ENCODE measurements around the gene SUCLA2.

SUCLA2 gene

DNA sequence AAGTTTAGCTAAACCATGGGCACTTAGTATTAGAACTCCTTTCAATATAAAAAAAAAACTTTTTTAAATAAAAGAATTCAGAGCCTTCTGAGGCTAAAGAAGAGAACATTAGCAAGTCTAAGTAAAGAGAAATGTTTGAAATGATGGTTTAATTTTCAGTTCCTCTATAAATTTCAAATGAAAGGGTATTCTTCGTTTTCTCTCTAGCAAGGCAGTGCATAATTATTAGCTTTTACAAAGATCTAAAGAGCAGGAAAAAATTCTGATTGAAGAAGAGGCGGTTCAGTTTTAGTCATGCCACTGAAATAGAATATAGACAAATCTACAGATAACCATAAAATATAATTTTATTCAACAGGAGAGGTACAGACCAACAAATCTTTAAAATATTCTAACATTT, 18.0 kb downstream of the SUCLA2 start:
- no peaks in the 10 kb centered on the region for H3K9me2 ChIP-seq (replicated peaks; ENCODE audit: insufficient read depth, low read length)
- no peak overlapping the region for H3K9ac ChIP-seq (ENCODE audit: low read length)
- peaks cover 33% of the 10 kb centered on the region for H3K36me3 ChIP-seq (ENCODE audit: low read length)
- no peaks in the 10 kb centered on the region for H3K79me2 ChIP-seq (ENCODE audit: insufficient read depth, low read length)
- no peak for TF ChIP-seq EZH2phosphoT487 (conservative IDR thresholded peaks at IDR 0.05; ENCODE audit: low read length)
- TF ChIP-seq, protein P1, sequence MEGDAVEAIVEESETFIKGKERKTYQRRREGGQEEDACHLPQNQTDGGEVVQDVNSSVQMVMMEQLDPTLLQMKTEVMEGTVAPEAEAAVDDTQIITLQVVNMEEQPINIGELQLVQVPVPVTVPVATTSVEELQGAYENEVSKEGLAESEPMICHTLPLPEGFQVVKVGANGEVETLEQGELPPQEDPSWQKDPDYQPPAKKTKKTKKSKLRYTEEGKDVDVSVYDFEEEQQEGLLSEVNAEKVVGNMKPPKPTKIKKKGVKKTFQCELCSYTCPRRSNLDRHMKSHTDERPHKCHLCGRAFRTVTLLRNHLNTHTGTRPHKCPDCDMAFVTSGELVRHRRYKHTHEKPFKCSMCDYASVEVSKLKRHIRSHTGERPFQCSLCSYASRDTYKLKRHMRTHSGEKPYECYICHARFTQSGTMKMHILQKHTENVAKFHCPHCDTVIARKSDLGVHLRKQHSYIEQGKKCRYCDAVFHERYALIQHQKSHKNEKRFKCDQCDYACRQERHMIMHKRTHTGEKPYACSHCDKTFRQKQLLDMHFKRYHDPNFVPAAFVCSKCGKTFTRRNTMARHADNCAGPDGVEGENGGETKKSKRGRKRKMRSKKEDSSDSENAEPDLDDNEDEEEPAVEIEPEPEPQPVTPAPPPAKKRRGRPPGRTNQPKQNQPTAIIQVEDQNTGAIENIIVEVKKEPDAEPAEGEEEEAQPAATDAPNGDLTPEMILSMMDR (IDR thresholded peaks at IDR 0.05; ENCODE audit: insufficient read depth, low read length, poor library complexity, severe bottlenecking), result no peak
- no peak overlapping the region for H3K27ac ChIP-seq (ENCODE audit: low read depth, low read length)
- no peaks in the 10 kb centered on the region for H3K9me3 ChIP-seq (ENCODE audit: insufficient read depth, low read length)
- no peaks in the 10 kb centered on the region for H3K27me3 ChIP-seq (ENCODE audit: low read length)
- no peak overlapping the region for H3K4me3 ChIP-seq (ENCODE audit: insufficient read depth, low read length, poor library complexity, severe bottlenecking)
- no peaks in the 10 kb centered on the region for H4K20me1 ChIP-seq (ENCODE audit: low read depth, low read length)
- no peak overlapping the region for H3K4me2 ChIP-seq (ENCODE audit: low read depth, low read length, poor library complexity, severe bottlenecking)
- H3F3A ChIP-seq (ENCODE audit: insufficient read depth), result peaks cover 3% of the 10 kb centered on the region; the same call in 1 of the 2 replicates
- H2AFZ ChIP-seq (ENCODE audit: low read depth, low read length, severe bottlenecking), result no peak overlapping the region

DNA sequence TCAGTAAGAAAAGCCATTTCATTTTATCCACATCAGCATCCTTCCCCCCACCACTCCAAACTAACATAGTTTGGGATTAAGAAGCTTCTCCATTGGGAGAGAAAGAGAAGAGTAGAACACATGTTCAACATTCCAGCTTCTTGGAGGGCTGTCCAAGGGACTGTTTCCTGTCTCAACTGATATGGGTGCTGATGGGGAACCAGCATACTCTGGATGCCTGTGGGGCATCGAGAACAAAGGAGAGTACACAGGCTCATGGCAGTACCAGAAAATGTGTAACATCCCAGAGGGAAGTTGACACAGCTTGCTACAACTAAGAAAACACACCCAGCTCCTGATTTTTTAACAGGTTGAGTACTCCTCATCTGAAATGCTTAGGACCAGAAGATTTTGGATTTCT, 24.7 kb downstream of the SUCLA2 start:
- TF ChIP-seq EZH2phosphoT487 (conservative IDR thresholded peaks at IDR 0.05; ENCODE audit: low read length), result no peak
- TF ChIP-seq, protein P1 (IDR thresholded peaks at IDR 0.05; ENCODE audit: insufficient read depth, low read length, poor library complexity, severe bottlenecking), result no peak
- Histone ChIP-seq H3K27ac (ENCODE audit: low read depth, low read length) (no peak overlapping the region), H3K36me3 (ENCODE audit: low read length) (peaks cover 33% of the 10 kb centered on the region), H3K79me2 (ENCODE audit: insufficient read depth, low read length) (peaks cover 14% of the 10 kb centered on the region; the same call in 1 of the 2 replicates), H3K9ac (ENCODE audit: low read length) (no peak overlapping the region), H3K4me2 (ENCODE audit: low read depth, low read length, poor library complexity, severe bottlenecking) (no peak overlapping the region), H2AFZ (ENCODE audit: low read depth, low read length, severe bottlenecking) (no peak overlapping the region), H3K4me3 (ENCODE audit: insufficient read depth, low read length, poor library complexity, severe bottlenecking) (no peak overlapping the region), H3K9me3 (ENCODE audit: insufficient read depth, low read length) (peaks cover 6% of the 10 kb centered on the region; the same call in 1 of the 2 replicates), H4K20me1 (ENCODE audit: low read depth, low read length) (no peaks in the 10 kb centered on the region), H3F3A (ENCODE audit: insufficient read depth) (no peaks in the 10 kb centered on the region), H3K27me3 (ENCODE audit: low read length) (no peaks in the 10 kb centered on the region), H3K9me2 (replicated peaks; ENCODE audit: insufficient read depth, low read length) (no peaks in the 10 kb centered on the region)

DNA sequence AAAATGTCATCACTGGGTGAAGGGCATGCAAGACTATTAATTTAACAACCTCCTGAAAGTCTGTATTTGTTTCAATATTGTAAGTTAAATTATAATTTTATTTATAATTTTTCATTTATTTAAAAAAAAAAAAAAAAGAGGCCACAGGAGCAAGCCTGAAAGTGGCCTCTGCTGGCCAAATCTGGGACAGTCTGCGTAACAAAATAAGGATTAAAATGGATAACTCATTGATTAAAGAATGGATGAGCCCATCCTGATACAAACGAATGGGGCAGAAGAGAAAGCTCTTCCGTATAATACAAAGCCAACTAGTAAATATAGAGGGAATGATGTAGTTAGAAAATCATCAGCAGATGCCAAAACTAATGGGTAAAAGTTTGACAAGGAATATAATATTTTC, 36.2 kb downstream of the SUCLA2 start:
- Histone ChIP-seq H3K9me2 (replicated peaks; ENCODE audit: insufficient read depth, low read length) (no peaks in the 10 kb centered on the region), H3K4me2 (ENCODE audit: low read depth, low read length, poor library complexity, severe bottlenecking) (no peak overlapping the region), H3F3A (ENCODE audit: insufficient read depth) (no peaks in the 10 kb centered on the region), H4K20me1 (ENCODE audit: low read depth, low read length) (no peaks in the 10 kb centered on the region), H3K79me2 (ENCODE audit: insufficient read depth, low read length) (no peaks in the 10 kb centered on the region), H3K9ac (ENCODE audit: low read length) (no peak overlapping the region), H3K27me3 (ENCODE audit: low read length) (no peaks in the 10 kb centered on the region), H3K9me3 (ENCODE audit: insufficient read depth, low read length) (peaks cover 20% of the 10 kb centered on the region; the same call in 1 of the 2 replicates), H3K4me3 (ENCODE audit: insufficient read depth, low read length, poor library complexity, severe bottlenecking) (no peak overlapping the region), H2AFZ (ENCODE audit: low read depth, low read length, severe bottlenecking) (no peak overlapping the region), H3K27ac (ENCODE audit: low read depth, low read length) (no peak overlapping the region), H3K36me3 (ENCODE audit: low read length) (peaks cover 65% of the 10 kb centered on the region)
- TF ChIP-seq, protein P1 (IDR thresholded peaks at IDR 0.05; ENCODE audit: insufficient read depth, low read length, poor library complexity, severe bottlenecking), result no peak
